NCI-H1436 (cell line): ENCODE measurements around the gene THAP7.
"Not testable (repeated sequence)": the region's sequence is repeated elsewhere in the genome, so short reads cannot be mapped to it uniquely, and the experiment has no call there.

ENCODE experiments used
- DNase-seq: peaks from one replicate; lab custom pipeline; 2025; lab: John Stamatoyannopoulos, UW

The THAP7 gene

DNA sequence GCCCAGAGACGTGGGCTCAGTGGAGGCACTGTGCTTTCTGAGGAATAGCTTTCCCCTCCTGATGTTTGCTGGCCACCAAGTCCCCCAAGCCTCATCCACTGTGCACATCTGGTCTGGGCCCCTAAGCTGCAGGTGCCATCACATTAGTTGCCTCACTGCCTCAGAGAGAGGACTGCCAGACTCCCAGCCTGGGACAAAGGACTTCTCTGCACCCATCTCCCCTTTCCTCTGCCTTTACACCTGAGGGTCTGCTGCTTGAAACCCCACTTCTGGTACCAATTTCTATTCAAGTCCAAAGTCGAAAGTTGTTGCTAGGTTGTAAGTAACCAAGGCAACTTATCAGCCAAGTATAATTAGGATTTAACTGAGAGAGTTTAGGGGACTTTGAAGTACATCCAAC, 23.5 kb downstream of the THAP7 start:
- DNase-seq = no peak

DNA sequence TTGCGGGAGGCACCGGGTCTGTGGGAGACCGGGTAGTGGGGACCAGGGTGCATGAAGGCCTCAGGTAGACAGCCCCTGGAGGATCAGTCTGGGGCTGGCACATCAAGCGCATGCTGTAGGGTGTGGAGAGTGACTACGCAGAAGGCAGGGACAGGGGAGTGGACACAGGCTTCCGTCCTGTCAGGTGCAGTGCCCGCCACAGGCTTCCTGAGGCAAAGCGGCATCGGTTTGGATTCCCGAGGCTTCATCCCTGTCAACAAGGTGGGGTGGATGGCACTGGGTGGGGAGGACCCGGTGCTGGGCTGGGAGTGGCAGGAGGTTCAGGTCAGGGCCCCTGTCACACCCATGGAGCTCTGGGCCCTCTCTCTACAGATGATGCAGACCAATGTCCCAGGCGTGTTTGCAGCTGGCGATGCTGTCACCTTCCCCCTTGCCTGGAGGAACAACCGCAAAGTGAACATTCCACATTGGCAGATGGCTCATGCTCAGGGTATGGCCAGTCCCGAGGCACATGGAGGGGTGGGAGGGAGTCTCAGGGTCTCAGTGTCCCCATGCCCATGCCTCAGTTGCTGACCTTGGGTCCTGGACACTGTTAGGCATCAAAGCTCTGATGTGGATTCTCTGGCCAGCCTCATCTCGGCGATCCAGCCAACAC, 24.3 kb downstream of the THAP7 start:
- no peak for DNase-seq

DNA sequence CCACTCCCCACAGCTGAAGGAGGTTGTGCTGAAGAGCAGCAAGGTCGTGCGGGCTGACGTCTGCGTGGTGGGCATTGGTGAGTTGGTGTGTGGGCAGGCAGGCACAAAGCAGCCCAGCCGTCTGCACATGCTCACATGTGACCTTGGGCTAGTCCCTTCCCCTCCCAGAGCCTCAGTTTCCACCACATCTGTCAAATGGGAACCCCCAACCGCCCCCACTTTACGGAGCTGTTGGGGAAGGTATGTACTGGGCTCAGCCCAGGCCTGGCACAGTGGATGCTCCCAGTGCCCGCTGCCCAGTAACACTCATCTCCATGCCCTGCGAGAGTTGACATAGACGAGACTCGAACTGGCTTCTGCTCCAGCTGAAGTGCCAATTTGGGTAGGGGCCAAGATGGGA, 24.9 kb downstream of the THAP7 start:
- DNase-seq = no peak

DNA sequence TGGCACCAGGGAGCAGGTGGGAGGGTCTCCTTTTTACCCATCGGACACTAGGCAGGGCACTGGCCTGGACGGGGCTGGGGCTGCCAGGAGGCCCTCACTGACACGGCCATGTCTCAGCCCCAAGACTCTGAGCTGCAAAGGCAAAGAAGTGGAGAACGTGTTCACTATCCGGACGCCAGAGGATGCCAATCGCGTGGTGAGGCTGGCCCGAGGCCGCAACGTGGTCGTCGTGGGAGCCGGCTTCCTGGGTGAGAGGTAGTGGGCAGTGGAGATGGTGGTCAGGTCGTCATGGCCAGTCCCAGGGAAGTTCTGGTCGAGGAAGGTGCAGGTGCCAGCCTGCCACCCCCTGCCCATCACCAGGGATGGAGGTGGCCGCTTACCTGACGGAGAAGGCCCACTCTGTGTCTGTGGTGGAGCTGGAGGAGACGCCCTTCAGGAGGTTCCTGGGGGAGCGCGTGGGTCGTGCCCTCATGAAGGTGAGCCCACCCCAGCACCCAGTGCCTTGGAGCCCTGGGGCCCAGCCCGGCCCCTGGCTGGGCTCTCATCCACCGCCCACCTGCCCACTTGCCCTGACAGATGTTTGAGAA, 25.5 kb downstream of the THAP7 start:
- no peak for DNase-seq

GRCh38 chr22:20975541-20976290, 26.2 kb downstream of the THAP7 start:
- DNase-seq = no peak

- DNase-seq = no peak
Observed at GRCh38 chr22:20974336-20974955, 27.5 kb downstream of the THAP7 start.

GRCh38 chr22:20973634-20974286, 28.2 kb downstream of the THAP7 start:
- no peak for DNase-seq

GRCh38 chr22:20972933-20973577, 28.9 kb downstream of the THAP7 start:
- no peak for DNase-seq

DNA sequence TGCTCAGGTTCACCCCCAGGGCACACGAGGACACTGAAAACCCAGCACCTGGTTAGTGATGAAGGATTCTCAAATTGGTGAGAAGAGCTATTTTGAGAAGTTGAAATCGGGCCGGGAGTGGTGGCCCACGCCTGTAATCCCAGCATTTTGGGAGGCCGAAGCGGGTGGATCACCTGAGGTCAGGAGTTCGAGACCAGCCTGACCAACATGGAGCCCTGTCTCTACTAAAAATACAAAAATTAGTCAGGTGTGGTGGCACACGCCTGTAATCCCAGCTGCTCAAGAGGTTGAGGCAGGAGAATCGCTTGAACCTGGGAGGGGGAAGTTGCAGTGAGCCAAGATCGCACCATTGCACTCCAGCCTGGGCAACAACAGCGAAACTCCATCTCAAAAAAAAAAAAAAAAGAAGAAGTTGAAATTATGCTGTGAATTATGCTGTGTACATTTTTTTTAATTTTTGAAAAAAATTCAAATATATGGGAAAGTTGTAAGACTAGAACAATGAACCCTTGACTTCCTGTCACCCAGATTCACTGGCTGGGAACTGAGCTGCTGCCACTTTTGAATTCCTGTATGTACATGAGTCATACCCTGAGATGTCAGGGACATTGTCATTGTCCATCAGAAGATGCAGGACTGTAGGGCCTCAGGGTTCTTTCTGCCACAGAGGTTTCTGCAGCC, 29.8 kb downstream of the THAP7 start:
- not testable (repeated sequence) for DNase-seq

GRCh38 chr22:20970939-20971657, 30.8 kb downstream of the THAP7 start:
- no peak for DNase-seq

DNA sequence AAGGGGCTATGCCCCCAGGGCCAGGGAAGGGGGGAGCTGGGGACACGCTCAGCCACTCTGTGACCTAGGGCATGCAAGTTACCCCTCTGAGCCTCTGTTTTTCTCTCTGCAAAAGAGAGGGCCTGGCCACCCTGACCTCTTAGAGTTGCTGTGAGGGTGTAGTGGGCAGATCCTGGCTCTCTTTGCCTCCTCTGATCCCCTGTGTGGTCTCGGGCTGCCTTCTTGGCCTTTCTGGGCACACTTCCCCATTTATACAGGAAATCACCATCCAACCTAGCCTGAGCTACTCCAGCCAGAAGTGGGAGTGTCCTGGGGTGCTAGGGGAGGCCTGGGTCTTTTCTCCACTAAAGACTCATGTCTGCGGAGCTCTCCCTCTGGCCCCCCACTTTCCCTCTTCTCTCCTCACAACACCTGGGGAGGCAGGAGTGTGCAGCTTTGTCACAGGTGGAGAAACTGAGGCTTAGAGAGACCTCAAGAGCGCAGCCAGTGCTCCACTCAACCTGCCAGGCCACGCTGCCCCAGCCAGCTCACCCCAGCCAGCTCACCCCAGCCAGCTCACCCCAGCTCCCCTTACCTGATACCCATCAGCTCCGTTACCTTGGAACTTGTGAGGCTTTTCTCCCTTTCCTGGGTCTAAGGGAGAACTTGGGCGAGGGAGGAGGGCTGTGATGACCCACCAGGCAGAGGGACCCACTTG, 33.5 kb downstream of the THAP7 start:
- no peak for DNase-seq

GRCh38 chr22:20967697-20968211, 34.2 kb downstream of the THAP7 start:
- DNase-seq = no peak

- DNase-seq = no peak
Observed at GRCh38 chr22:20966883-20967696, 34.8 kb downstream of the THAP7 start, which contains the start of gene AIFM3. AIFM3 (plus strand) TSS chr22:20967255; CDS start chr22:20967945, 690 bp downstream.

DNA sequence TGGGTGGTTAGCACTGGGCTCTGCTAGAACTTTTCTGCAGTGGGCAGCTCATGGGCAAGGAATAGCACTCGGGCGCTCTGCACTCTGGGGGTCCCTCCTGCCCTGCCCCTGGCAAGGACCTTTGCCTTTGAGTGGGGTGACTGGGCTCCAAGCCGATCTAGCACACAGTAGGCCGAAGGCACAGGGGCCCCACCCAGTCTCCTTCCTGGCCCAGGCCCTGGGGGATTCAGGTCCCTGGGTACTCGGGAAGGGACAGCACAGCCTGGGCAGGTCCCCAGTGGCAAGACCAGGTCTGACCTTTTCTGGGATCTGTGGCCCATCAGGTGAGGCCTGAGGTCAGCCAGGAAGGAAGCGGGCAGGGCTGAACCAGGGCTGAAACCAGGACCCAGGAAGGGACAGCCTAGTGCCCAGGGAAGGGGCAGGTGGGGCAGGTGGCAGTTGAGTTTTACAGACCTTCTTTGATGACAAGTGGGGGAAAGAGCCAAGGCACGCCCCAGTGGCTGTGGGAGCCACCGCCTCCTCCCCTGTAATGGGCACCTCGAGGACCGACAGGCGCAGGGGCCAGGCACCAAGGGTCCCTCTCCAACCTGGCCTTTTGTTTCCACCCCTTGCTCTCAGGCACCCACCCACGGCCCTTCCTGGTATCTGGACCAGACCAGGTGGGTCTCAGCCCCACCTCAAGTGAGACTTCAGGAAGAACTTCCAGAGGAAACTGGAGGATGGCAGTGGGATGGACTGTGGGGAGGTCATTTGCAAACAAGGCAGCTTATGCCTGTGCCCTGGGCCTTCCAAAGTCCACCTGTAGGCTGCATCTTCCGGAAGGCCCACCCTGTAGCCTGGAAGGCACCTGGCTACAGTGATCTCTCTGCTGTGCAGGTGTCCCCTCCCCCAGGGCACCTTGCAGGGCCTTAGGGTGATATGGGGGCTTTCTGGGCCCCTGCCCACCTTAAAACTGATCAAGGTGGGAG, 35.7 kb downstream of the THAP7 start:
- DNase-seq = no peak

DNA sequence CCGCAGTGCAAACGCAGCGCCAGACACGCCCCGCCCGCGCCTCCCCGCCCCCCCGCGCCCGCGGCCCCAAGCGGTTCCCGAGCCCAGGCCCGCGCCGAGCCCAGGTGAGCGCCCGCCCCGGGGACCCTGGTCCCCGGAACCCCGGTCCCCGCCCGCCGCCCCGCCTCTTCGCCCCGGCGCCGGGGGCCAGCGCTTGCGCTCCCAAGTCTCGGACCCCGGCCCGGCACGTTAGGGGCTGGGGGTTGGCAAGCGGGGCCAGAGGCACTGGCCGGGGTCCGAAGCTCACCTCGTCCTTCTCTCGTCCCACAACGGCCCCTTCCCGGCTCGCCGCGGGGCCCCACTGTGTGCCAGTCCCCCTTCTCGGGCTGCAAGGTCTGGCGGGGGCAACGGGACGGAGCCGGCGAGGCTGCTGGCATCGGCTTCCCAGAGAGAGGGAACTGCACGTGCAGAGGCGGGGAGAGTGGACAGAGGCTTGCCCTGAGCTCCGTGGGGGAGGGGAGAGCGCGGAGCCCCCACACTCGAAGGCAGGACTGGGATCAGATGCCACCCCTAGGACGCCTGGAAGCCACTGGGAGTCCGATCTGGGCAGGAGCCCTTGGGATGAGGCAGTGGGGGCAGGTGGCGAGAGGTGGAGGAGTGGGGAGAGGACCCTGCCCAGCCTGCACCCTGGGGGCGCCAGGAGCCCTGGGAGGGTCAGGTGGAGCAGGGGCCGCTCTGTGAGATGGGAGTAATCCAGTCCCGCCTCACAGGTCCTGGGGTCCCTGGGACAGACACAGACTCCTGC, 36.6 kb downstream of the THAP7 start:
- no peak for DNase-seq

GRCh38 chr22:20964799-20965103, 37.2 kb downstream of the THAP7 start:
- DNase-seq = no peak
